Muscle layer of duodenum (tissue), 2 donors: ENCODE results near the gene BFSP2.

Source experiments
- H3K27ac ChIP-seq: one replicate; pipeline ENCODE4 v1.7.0; 2013; ENCODE audit warnings: mild to moderate bottlenecking, low read length
- H3K27me3 ChIP-seq: one replicate; pipeline ENCODE4 v1.7.0; 2013; ENCODE audit warnings: low read depth, mild to moderate bottlenecking, control low read depth, low read length
- H3K36me3 ChIP-seq, 2 donors: one replicate each; pipeline ENCODE4 v1.7.0; 2013; ENCODE audit warnings: low read length in 2 of 2, control low read depth in 1 of 2, mild to moderate bottlenecking in 1 of 2; ENCODE audit not compliant: insufficient read depth in 2 of 2, control insufficient read depth in 1 of 2
- H3K4me1 ChIP-seq, 2 donors: one replicate each; pipeline ENCODE4 v1.7.0; 2013; ENCODE audit warnings: low read length in 2 of 2, mild to moderate bottlenecking in 2 of 2, control low read depth in 1 of 2, moderate library complexity in 1 of 2; ENCODE audit not compliant: insufficient read depth in 2 of 2, control insufficient read depth in 1 of 2
- H3K4me3 ChIP-seq, 2 donors: one replicate each; pipeline ENCODE4 v1.7.0; 2013; ENCODE audit warnings: low read length in 2 of 2, low read depth in 1 of 2, mild to moderate bottlenecking in 1 of 2
- H3K9me3 ChIP-seq, 2 donors: one replicate each; pipeline ENCODE4 v1.7.0; 2013; ENCODE audit warnings: low read length in 2 of 2, control low read depth in 1 of 2, mild to moderate bottlenecking in 1 of 2; ENCODE audit not compliant: control insufficient read depth in 1 of 2
- donor health status: healthy.

BFSP2 gene

GRCh38 chr3:133383741-133384140, 16.1 kb upstream of the BFSP2 start:
- no peaks in the 10 kb centered on the region for H3K4me1 ChIP-seq
- H3K36me3 ChIP-seq = no peaks in the 10 kb centered on the region
- H3K27ac ChIP-seq = no peak overlapping the region
- H3K27me3 ChIP-seq = no peaks in the 10 kb centered on the region
- H3K9me3 ChIP-seq = no peaks in the 10 kb centered on the region
- H3K4me3 ChIP-seq = no peak overlapping the region

GRCh38 chr3:133384331-133385027, 15.4 kb upstream of the BFSP2 start:
- Histone ChIP-seq H3K9me3 (no peaks in the 10 kb centered on the region), H3K4me1 (no peaks in the 10 kb centered on the region), H3K27me3 (no peaks in the 10 kb centered on the region), H3K4me3 (no peak overlapping the region), H3K36me3 (no peaks in the 10 kb centered on the region), H3K27ac (no peak overlapping the region)

GRCh38 chr3:133386876-133387275, 13.0 kb upstream of the BFSP2 start:
- no peaks in the 10 kb centered on the region for H3K36me3 ChIP-seq
- H3K27ac ChIP-seq = no peak overlapping the region
- H3K27me3 ChIP-seq = no peaks in the 10 kb centered on the region
- H3K4me1 ChIP-seq = no peaks in the 10 kb centered on the region
- H3K9me3 ChIP-seq = no peaks in the 10 kb centered on the region
- no peak overlapping the region for H3K4me3 ChIP-seq

DNA sequence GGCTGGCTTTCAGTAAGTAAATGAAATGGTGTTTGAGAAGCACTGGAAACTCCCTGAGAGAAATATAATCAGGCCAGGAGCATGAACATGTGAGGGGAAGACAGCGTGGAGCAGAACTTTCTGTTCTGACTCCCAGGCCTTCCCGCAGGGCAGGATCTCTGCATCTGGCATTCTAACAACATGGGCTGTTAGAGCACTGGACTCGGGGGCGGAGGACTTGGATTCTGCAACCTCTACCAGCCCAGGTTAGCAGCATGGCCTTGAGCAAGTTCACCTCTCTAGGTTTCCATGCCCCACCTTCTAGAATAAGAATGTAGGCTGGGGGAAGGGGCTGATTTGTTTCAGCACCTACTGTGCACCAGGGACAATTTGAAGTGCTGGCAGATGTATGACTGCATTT, 12.5 kb upstream of the BFSP2 start:
- no peaks in the 10 kb centered on the region for H3K4me1 ChIP-seq
- no peaks in the 10 kb centered on the region for H3K9me3 ChIP-seq
- H3K27me3 ChIP-seq = no peaks in the 10 kb centered on the region
- H3K4me3 ChIP-seq = no peak overlapping the region
- H3K36me3 ChIP-seq = no peaks in the 10 kb centered on the region
- no peak overlapping the region for H3K27ac ChIP-seq

GRCh38 chr3:133388696-133389395, 11.0 kb upstream of the BFSP2 start:
- no peaks in the 10 kb centered on the region for H3K36me3 ChIP-seq
- H3K4me1 ChIP-seq = peaks cover 0 to 8% of the 10 kb centered on the region in 2 donors
- H3K27ac ChIP-seq = no peak overlapping the region
- H3K9me3 ChIP-seq = peaks cover 0 to under 1% of the 10 kb centered on the region in 2 donors
- H3K27me3 ChIP-seq = no peaks in the 10 kb centered on the region
- no peak overlapping the region for H3K4me3 ChIP-seq

GRCh38 chr3:133390715-133391114, 9.1 kb upstream of the BFSP2 start:
- H3K36me3 ChIP-seq = no peaks in the 10 kb centered on the region
- H3K9me3 ChIP-seq = peaks cover 0 to 3% of the 10 kb centered on the region in 2 donors
- H3K27me3 ChIP-seq = no peaks in the 10 kb centered on the region

DNA sequence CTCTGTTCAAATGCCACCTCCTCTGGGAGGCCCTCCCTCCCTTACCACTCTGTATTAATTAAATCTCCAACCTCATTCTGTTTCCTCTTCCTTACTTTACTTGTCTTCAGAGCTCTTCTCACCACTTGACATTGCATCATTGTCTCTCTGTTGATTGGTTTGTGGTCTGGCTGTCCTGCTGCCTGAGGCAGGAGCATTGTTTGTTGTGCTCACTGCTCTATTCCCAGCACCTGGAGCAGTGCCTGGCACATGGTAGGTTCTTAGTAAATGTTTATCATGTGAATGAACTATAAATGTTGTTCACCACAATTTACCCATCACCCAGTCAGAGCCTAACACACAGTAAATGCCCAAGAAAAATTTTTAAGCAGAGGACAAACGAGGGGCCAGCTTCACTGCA, 6.7 kb upstream of the BFSP2 start:
- Histone ChIP-seq H3K27me3 (no peaks in the 10 kb centered on the region), H3K9me3 (peaks cover 0 to 3% of the 10 kb centered on the region in 2 donors), H3K27ac (no peak overlapping the region), H3K4me1 (peaks cover 0 to 8% of the 10 kb centered on the region in 2 donors), H3K4me3 (no peak overlapping the region), H3K36me3 (no peaks in the 10 kb centered on the region)

More at GRCh38 chr3:133390715-133391114, 9.1 kb upstream of the BFSP2 start:
- peaks cover 0 to 8% of the 10 kb centered on the region in 2 donors for H3K4me1 ChIP-seq
- H3K4me3 ChIP-seq = no peak overlapping the region
- no peak overlapping the region for H3K27ac ChIP-seq

- Histone ChIP-seq H3K27ac (no peak overlapping the region), H3K4me1 (peaks cover 0 to 8% of the 10 kb centered on the region in 2 donors), H3K27me3 (no peaks in the 10 kb centered on the region), H3K4me3 (no peak overlapping the region), H3K36me3 (no peaks in the 10 kb centered on the region), H3K9me3 (peaks cover 0 to 3% of the 10 kb centered on the region in 2 donors)
Observed at GRCh38 chr3:133393691-133394474, 6.0 kb upstream of the BFSP2 start.

DNA sequence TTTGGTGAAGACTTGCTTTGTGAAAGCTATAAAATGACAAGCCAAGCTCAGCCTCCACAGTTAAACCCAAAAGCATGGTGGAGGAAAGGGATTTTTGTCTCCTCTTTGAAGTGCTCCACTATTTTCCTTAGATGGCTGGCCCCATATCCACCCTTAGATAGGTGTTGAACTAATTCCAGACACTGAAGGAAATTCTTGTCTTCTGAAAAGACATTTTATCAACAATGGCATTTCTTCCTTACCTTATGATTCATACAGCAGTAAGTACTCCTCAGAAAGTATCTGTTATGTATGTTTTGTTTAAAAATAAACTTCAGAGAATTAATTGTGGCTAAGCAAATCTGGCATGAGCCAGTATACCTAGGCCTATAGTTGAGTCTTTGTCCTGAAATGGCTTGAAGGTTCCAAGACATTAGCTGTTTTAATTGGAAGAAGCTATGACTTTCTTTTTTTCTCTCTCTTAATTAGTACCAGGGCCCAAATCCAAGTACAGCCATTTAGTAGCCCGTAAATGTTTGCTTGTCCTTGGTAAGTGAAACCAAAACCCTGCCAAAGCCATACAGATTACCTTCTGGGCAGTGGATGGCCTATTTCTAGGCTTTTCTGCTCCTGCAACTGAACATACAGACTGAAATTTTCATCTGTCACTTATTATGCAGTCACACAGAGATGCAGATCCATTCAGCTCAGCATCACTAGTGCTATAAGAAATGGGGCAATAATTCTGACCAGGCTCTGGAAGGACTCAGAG, 5.1 kb upstream of the BFSP2 start:
- Histone ChIP-seq H3K27ac (no peak overlapping the region), H3K9me3 (peaks cover 0 to 3% of the 10 kb centered on the region in 2 donors), H3K27me3 (no peaks in the 10 kb centered on the region), H3K36me3 (no peaks in the 10 kb centered on the region), H3K4me3 (no peak overlapping the region), H3K4me1 (peaks cover 0 to 8% of the 10 kb centered on the region in 2 donors)

DNA sequence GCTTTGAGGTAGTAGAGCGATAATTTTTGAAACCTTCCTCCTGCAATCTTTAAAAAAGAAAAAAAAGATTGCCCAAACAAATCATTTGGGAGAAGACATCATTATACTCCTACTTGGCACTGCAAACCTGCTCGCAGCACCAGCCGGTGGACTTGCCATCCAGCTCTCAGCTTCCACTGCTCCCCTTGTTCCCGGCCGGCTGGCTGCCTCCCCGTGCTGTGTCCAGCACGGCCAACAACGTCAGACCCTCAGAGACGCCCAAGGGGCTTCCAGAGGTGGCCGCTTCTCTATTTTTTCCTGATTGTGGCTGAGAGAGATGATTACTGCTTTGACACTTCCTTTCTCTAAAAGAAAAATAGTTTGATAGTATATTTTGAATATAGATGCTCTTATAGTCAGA, 3.0 kb upstream of the BFSP2 start:
- no peak overlapping the region for H3K27ac ChIP-seq
- peaks cover 0 to 13% of the 10 kb centered on the region in 2 donors for H3K4me1 ChIP-seq
- H3K36me3 ChIP-seq = no peaks in the 10 kb centered on the region
- H3K9me3 ChIP-seq = peaks cover 0 to 3% of the 10 kb centered on the region in 2 donors
- H3K4me3 ChIP-seq = no peak overlapping the region
- H3K27me3 ChIP-seq = no peaks in the 10 kb centered on the region
